ENCODE results near the gene CD52.

CD52 gene

GRCh38 chr1:26335774-26336476, 18.2 kb downstream of the CD52 start:
- no peak for DNase-seq

GRCh38 chr1:26336477-26337205, 18.9 kb downstream of the CD52 start:
- no peak for DNase-seq

DNA sequence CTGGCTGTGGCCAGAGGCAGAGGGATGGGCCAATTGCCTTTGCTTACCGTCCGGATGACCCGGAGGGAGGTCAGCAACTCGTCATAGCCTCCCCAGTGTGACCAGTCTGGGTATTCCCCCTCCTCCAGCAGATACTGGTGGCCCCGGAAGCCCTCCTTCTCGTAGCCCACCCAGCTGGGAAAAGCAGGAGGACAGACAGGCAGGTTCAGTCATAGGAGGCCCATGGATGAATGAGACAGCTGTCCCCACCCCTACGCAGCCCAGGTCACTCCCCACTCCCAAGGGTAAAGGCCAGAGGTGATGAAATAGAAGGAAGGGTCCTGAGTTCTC, 19.4 kb downstream of the CD52 start:
- DNase-seq: no peak

DNA sequence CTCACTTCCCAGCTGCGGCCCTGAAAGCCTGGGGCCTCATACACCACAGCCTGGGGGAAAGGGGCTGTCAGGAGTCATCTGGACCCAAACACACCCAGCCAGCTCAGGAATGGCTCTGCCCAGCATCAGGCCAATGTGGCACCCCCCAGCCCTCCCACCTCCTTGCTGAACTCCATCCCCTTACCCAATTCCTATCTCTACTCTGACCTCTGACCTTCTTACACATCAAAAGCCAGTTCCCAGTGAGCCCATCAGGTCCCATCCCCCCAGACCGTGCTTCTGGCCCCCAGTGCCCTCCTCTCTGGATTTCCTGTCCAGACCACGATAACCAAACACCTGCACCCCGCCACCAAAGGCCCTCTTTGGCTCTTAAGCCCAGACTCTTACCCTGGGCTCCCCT, 19.9 kb downstream of the CD52 start:
- DNase-seq: no peak

DNA sequence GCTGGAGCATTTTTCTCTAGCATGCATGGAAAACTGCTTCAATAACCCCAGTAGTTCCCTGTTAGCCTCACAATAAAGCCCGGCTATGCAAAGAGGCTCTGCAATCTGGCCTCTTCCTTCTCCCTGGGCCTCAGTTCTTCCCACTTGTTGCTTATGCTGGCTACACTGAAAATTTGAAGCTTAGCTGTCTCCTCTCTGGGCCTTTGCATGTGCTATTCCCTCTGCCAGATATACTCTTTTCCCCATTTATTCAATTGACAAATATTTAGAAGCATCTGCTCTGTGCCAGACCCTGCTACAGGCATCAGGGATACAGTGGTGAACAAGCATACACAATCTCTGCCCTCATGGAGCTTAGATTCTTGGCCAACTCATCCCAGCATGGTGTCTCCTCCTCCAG, 20.9 kb downstream of the CD52 start:
- DNase-seq: no peak

- DNase-seq: no peak
These were observed 22.3 kb downstream of the CD52 start for GRCh38 chr1:26340047-26340481.

DNA sequence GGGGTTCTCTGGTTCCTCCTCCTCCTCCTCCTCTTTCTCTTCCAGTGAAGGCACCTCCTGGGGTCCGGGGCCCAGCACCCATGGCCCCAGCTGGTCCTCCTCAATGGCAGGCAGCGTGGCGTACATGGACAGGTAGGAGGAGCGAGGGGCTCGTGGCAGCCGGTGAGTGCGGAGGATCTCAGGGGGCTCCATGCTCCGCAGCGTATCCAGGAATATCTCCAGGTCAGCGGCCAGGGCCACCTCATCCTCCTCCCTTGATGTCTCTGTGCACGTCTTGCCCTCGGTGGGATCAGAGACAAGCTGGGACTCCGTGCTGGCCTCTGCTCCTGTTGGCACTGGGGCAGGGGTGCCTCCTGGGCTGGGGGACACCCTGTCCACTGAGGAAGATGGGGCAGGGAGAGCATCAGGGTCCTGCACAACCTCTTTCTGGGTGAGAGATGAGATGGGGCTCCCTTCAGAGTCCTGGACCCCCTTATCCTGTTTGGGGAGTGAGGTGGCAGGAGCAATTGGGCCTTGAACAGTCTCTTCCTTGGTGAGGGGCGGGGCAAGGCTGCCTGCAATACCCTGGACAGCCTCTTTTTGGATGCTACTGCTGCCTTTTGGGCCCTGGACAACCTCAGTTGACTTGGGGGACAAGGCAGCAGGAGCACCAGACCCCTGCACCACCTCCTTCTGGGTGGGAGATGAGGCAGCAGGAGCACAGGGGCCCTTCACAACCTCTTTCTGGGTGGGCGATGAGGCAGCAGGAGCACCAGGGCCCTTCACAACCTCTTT, 26.6 kb downstream of the CD52 start:
- no peak for DNase-seq

- no peak for DNase-seq
These were observed 28.0 kb downstream of the CD52 start for GRCh38 chr1:26345718-26346117.

- no peak for DNase-seq
These were observed 28.7 kb downstream of the CD52 start for GRCh38 chr1:26346274-26347033.

GRCh38 chr1:26349188-26349876, 31.6 kb downstream of the CD52 start:
- no peak for DNase-seq

GRCh38 chr1:26349877-26350244, 32.1 kb downstream of the CD52 start:
- no peak for DNase-seq

DNA sequence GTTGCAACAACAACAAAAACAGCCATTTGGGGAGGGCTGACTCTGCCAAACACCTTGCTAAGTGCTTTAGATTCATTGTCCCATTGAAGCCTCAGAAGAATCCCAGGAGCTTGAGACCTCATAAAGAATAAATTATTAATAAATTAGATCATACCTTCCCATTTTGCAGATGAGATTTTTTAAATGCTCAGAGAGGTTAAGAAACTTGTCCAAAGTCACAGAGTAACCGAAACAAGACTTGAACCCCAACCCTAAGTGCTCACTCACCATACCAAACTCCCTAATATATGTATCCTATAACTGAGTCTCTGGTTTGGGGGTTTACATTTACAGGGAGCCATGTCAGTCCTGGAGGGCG, 32.6 kb downstream of the CD52 start:
- no peak for DNase-seq

GRCh38 chr1:26350701-26351589, 33.2 kb downstream of the CD52 start:
- DNase-seq: no peak

GRCh38 chr1:26351590-26352337, 34.0 kb downstream of the CD52 start:
- DNase-seq: no peak

GRCh38 chr1:26352338-26352679, 34.6 kb downstream of the CD52 start:
- no peak for DNase-seq

- DNase-seq: no peak
These were observed 35.6 kb downstream of the CD52 start for GRCh38 chr1:26353210-26353859.

DNA sequence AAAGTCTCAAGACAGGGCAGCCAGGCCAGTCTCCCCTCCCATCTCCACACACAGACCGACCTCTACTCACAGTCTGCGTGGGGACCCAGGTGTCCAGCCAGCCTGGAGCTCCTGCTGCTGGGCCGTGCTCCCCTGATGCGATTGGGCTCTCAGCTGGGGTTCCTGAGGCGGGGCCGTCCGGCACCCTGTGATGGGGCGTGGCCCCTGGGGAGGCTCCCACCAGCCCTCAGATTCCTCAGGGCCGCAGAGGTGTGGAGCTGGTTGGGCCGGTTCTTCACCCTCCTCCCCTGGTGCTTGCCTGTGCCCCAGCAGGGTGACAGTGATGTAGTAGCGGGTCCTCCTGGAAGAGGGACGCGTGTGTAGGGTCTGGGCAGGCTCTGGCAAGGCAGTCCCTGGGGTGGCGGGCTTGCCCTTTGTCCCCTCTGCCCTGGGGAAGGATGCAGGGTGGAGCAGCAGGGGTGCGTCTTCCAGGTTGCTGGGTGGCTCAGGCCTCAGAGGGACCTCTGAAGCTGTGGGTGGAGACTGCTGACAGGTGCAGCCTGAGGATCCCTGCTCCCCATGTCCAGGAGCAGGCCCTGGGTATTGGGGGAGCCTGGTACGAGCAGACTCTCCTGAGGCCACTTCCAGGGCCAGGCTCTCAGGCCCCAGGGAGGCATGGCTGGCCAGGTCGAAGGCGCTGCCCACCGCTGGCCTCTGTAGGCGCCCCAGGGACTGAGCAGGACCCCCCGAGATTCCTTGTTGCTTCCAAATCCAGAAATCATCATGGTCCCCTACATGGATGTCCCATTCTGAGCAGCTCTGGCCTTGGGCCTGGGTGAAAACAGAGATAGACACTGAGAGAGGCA, 36.4 kb downstream of the CD52 start, which contains the start of gene CRYBG2:
Gene CRYBG2 (minus strand): TSS at position 155 of the 845 bp plus-strand sequence. CDS start 7,473 bp downstream, outside the sequence.
- DNase-seq: no peak

- DNase-seq: no peak
These were observed 37.2 kb downstream of the CD52 start for GRCh38 chr1:26354972-26355371.

DNA sequence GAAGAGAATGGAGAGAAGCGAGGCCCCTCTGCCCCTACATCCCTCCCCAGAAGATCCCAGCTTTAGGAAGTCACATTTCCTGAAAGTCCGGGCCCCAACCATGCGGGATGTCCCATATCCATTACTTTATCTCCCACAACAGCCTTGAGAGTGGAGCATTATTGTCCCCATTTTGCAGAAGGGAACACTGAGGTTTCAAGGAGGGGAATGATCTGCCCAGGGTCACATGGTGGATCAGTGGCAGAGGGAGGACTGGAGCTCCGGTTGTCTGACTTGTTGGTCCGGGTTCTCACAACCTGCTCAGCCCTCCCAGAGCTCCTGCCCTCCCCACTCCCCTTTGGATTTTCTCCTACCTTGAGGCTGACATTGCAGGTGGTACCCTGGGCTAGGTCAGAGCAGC, 38.3 kb downstream of the CD52 start:
- no peak for DNase-seq
